Activated CD8-positive, alpha-beta memory T cell treated with anti-CD3 and anti-CD28 coated beads for 24 hours (primary cell): ENCODE measurements around the gene PTRH1.
A peak's percentile ranks its signal among the peaks of the same experiment; 100 is the strongest.
"Not testable (repeated sequence)": the region's sequence is repeated elsewhere in the genome, so short reads cannot be mapped to it uniquely, and the experiment has no call there.

Experiments
- DNase-seq: peaks from one replicate; pipeline ENCODE4 v3.0.0-alpha.2; 2020

Gene PTRH1

GRCh38 chr9:127715470-127716337 is at the start of gene PTRH1, which contains the start of gene TTC16:
TSS of gene PTRH1 (minus strand) at chr9:127715663. CDS start at chr9:127715639, 24 bp downstream.
TSS of gene TTC16 (plus strand) at chr9:127716079. CDS start at chr9:127716146, 67 bp downstream.
- DNase-seq: peak; percentile 98

GRCh38 chr9:127763918-127764384 is 48.5 kb upstream of the PTRH1 start:
- DNase-seq: peak; percentile 64

- DNase-seq: no peak
Observed at GRCh38 chr9:127762111-127762676, 46.7 kb upstream of the PTRH1 start.

GRCh38 chr9:127761491-127761956 is 46.1 kb upstream of the PTRH1 start:
- DNase-seq: no peak

- no peak for DNase-seq
Observed at GRCh38 chr9:127761061-127761460, 45.6 kb upstream of the PTRH1 start.

GRCh38 chr9:127758843-127759242 is 43.4 kb upstream of the PTRH1 start:
- no peak for DNase-seq

GRCh38 chr9:127756776-127757175 is 41.3 kb upstream of the PTRH1 start:
- DNase-seq: not testable (repeated sequence)

GRCh38 chr9:127756233-127756632 is 40.8 kb upstream of the PTRH1 start:
- no peak for DNase-seq

- DNase-seq: no peak
Observed at GRCh38 chr9:127755061-127756060, 39.9 kb upstream of the PTRH1 start.

GRCh38 chr9:127754099-127755060 is 38.9 kb upstream of the PTRH1 start:
- DNase-seq: no peak

- no peak for DNase-seq
Observed at GRCh38 chr9:127753622-127754021, 38.2 kb upstream of the PTRH1 start.

- DNase-seq: no peak
Observed at GRCh38 chr9:127753148-127753547, 37.7 kb upstream of the PTRH1 start.

- DNase-seq: no peak
Observed at GRCh38 chr9:127751269-127752054, 36.0 kb upstream of the PTRH1 start.

GRCh38 chr9:127749090-127749787 is 33.8 kb upstream of the PTRH1 start:
- no peak for DNase-seq

- no peak for DNase-seq
Observed at GRCh38 chr9:127746959-127747569, 31.6 kb upstream of the PTRH1 start.

GRCh38 chr9:127744398-127745110 is 29.1 kb upstream of the PTRH1 start:
- no peak for DNase-seq

- DNase-seq: no peak
Observed at GRCh38 chr9:127742435-127743088, 27.1 kb upstream of the PTRH1 start.

GRCh38 chr9:127741831-127742434 is 26.5 kb upstream of the PTRH1 start:
- DNase-seq: no peak
